Raji (cell line): ENCODE results near the gene CD177.

Source experiments
- POLR2A ChIP-seq: IDR thresholded peaks from 2 replicates; pipeline ENCODE4 v1.6.1; 2011; ENCODE audit warnings: low read depth, low read length, control low read depth; ENCODE audit not compliant: insufficient read depth

CD177 gene

GRCh38 chr19:43353606-43354304 lies at the start of gene CD177:
TSS of gene CD177 (plus strand) at chr19:43353686. CDS start at chr19:43353715, 29 bp downstream.
- no peak for TF ChIP-seq POLR2A

- no peak for TF ChIP-seq POLR2A
Measured at GRCh38 chr19:43305642-43306041, 47.8 kb upstream of the CD177 start.

- TF ChIP-seq POLR2A, result no peak
Measured at GRCh38 chr19:43306097-43306496, 47.4 kb upstream of the CD177 start.

GRCh38 chr19:43308244-43308815 lies 45.2 kb upstream of the CD177 start:
- no peak for TF ChIP-seq POLR2A

GRCh38 chr19:43309466-43309865 lies 44.0 kb upstream of the CD177 start:
- no peak for TF ChIP-seq POLR2A

- no peak for TF ChIP-seq POLR2A
Measured at GRCh38 chr19:43310221-43310620, 43.3 kb upstream of the CD177 start.

GRCh38 chr19:43311256-43311655 lies 42.2 kb upstream of the CD177 start:
- no peak for TF ChIP-seq POLR2A

- no peak for TF ChIP-seq POLR2A
Measured at GRCh38 chr19:43311706-43312105, 41.8 kb upstream of the CD177 start.

- no peak for TF ChIP-seq POLR2A
Measured at GRCh38 chr19:43313711-43314495, 39.6 kb upstream of the CD177 start.

GRCh38 chr19:43315851-43316250 lies 37.6 kb upstream of the CD177 start:
- no peak for TF ChIP-seq POLR2A

GRCh38 chr19:43316591-43317319 lies 36.7 kb upstream of the CD177 start:
- no peak for TF ChIP-seq POLR2A

GRCh38 chr19:43318203-43318602 lies 35.3 kb upstream of the CD177 start:
- no peak for TF ChIP-seq POLR2A

- no peak for TF ChIP-seq POLR2A
Measured at GRCh38 chr19:43318796-43319314, 34.6 kb upstream of the CD177 start.

- no peak for TF ChIP-seq POLR2A
Measured at GRCh38 chr19:43320546-43320945, 32.9 kb upstream of the CD177 start.

- TF ChIP-seq POLR2A, result no peak
Measured at GRCh38 chr19:43329989-43330388, 23.5 kb upstream of the CD177 start.

- TF ChIP-seq POLR2A, result no peak
Measured at GRCh38 chr19:43330726-43331434, 22.6 kb upstream of the CD177 start.
